HG02970 (cell line): ENCODE results near the gene AMD1.
"Not testable (repeated sequence)": the region's sequence is repeated elsewhere in the genome, so short reads cannot be mapped to it uniquely, and the experiment has no call there.

ENCODE experiments used
- ATAC-seq: cut with Tn5 transposase; IDR thresholded peaks from one replicate; pipeline ENCODE4 v1.9.1; 2021; ENCODE audit warnings: mild to moderate bottlenecking, moderate library complexity, moderate number of reproducible peaks; ENCODE audit not compliant: unreplicated experiment, low FRiP score

The AMD1 gene

GRCh38 chr6:110876806-110877564 lies 2.4 kb downstream of the AMD1 start:
- no peak for ATAC-seq

GRCh38 chr6:110877569-110877968 lies 3.0 kb downstream of the AMD1 start:
- no peak for ATAC-seq

- no peak for ATAC-seq
Observed at GRCh38 chr6:110878751-110879522, 4.4 kb downstream of the AMD1 start.

GRCh38 chr6:110880651-110881050 lies 6.1 kb downstream of the AMD1 start:
- ATAC-seq = no peak

- no peak for ATAC-seq
Observed at GRCh38 chr6:110881546-110882273, 7.1 kb downstream of the AMD1 start.

GRCh38 chr6:110882274-110882619 lies 7.7 kb downstream of the AMD1 start:
- ATAC-seq = no peak

- ATAC-seq = no peak
Observed at GRCh38 chr6:110882824-110883554, 8.4 kb downstream of the AMD1 start.

- no peak for ATAC-seq
Observed at GRCh38 chr6:110884321-110884720, 9.7 kb downstream of the AMD1 start.

- ATAC-seq = no peak
Observed at GRCh38 chr6:110885526-110885925, 10.9 kb downstream of the AMD1 start.

GRCh38 chr6:110886555-110887167 lies 12.1 kb downstream of the AMD1 start:
- no peak for ATAC-seq

GRCh38 chr6:110890288-110890687 lies 15.7 kb downstream of the AMD1 start:
- no peak for ATAC-seq

GRCh38 chr6:110895907-110896608 lies 21.5 kb downstream of the AMD1 start:
- no peak for ATAC-seq

GRCh38 chr6:110897433-110897832 lies 22.8 kb downstream of the AMD1 start:
- ATAC-seq = no peak

GRCh38 chr6:110898111-110898510 lies 23.5 kb downstream of the AMD1 start:
- ATAC-seq = no peak

- no peak for ATAC-seq
Observed at GRCh38 chr6:110900028-110900598, 25.5 kb downstream of the AMD1 start.

GRCh38 chr6:110901601-110902000 lies 27.0 kb downstream of the AMD1 start:
- ATAC-seq = not testable (repeated sequence)

GRCh38 chr6:110902091-110902490 lies 27.5 kb downstream of the AMD1 start:
- no peak for ATAC-seq

- not testable (repeated sequence) for ATAC-seq
Observed at GRCh38 chr6:110906273-110906672, 31.7 kb downstream of the AMD1 start.

- ATAC-seq = no peak
Observed at GRCh38 chr6:110930781-110931180, 56.2 kb downstream of the AMD1 start.
